ENCODE results near the gene COPS7A. TPM values are rescaled to one million over a fixed set of nuclear protein-coding genes. Genes with fewer than 3 reads are reported as not detected.

The COPS7A gene
- polyA plus RNA-seq, 3 donors from 2014 or later = 34.1 to 62.1 (median 45.6) TPM

GRCh38 chr12:6748761-6749160 lies 24.9 kb downstream of the COPS7A start:
- no peak for DNase-seq
- peaks cover 5 to 9% (median 7%) of the 10 kb centered on the region in 3 donors for H3K27me3 Mint-ChIP-seq (ENCODE audit: low read depth in 3 of 3)
- H3K4me1 Mint-ChIP-seq = peaks cover 22 to 25% of the 10 kb centered on the region in 2 donors
- H3K4me3 Mint-ChIP-seq = no peak overlapping the region
- peak overlapping the region in 1 of 6 donors; percentile 9 for H3K27ac Mint-ChIP-seq
- H3K9me3 Mint-ChIP-seq = no peaks in the 10 kb centered on the region
- H3K36me3 Mint-ChIP-seq = peaks cover 21 to 34% (median 22%) of the 10 kb centered on the region in 3 donors

- H3K4me1 Mint-ChIP-seq = peaks cover 22 to 24% of the 10 kb centered on the region in 2 donors
- H3K27me3 Mint-ChIP-seq (ENCODE audit: low read depth in 3 of 3) = peaks cover 5 to 13% (median 7%) of the 10 kb centered on the region in 3 donors
- no peak for DNase-seq
- peak overlapping the region in 2 of 6 donors; percentile 53 to 58 for H3K27ac Mint-ChIP-seq
- H3K9me3 Mint-ChIP-seq = no peaks in the 10 kb centered on the region
- H3K36me3 Mint-ChIP-seq = peaks cover 21 to 30% (median 22%) of the 10 kb centered on the region in 3 donors
- H3K4me3 Mint-ChIP-seq = peak overlapping the region in 2 of 5 donors; percentile 32 to 56
Measured at GRCh38 chr12:6750506-6750905, 26.7 kb downstream of the COPS7A start.

GRCh38 chr12:6751767-6752166 lies 27.9 kb downstream of the COPS7A start:
- peaks cover 22 to 24% of the 10 kb centered on the region in 2 donors for H3K4me1 Mint-ChIP-seq
- peak overlapping the region; percentile 92 to 96 (median 94) for H3K27ac Mint-ChIP-seq
- H3K4me3 Mint-ChIP-seq = peak overlapping the region; percentile 93 to 97 (median 95)
- H3K36me3 Mint-ChIP-seq = peaks cover 21 to 27% (median 22%) of the 10 kb centered on the region in 3 donors
- no peak for DNase-seq
- H3K27me3 Mint-ChIP-seq (ENCODE audit: low read depth in 3 of 3) = peaks cover 4 to 13% (median 7%) of the 10 kb centered on the region in 3 donors
- no peaks in the 10 kb centered on the region for H3K9me3 Mint-ChIP-seq

DNA sequence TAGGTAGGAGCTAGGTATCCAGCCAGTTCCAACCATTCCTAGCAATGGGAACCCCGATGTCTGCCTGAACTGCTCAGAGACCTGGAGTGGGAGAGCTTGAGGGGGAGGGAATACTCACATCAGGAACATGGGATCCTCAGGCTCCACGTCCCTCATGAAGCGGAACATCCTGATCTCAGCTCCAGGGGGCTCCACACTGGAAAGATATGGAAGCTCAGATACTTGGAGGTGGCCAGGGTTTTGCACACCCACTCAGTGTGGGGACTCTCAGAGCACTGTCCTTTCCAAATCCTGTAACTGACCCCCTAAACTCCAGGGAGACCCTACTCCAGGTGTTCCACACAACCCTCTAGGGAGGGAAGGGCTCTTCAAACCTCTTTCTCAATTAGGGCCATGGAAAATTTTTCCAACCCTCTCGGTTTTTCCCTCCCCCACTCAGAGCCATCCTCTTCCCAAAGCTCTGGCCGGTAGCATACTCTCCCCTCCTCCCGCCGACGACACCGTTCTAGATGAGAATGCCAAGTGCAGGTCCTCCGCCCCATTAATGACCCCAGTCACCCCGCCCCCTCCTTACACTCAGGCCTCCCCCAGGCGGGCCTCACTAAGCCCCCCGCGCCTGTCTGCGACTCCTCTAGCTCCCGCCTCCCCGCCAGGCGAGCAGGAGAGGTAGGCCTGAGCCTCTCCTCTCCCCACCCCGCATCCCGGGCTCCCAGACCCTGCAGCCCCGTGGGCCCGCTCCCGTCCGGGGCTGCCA lies 28.5 kb downstream of the COPS7A start:
- no peak for DNase-seq
- peak overlapping the region; percentile 93 to 97 (median 95) for H3K4me3 Mint-ChIP-seq
- H3K36me3 Mint-ChIP-seq = peaks cover 16 to 24% (median 19%) of the 10 kb centered on the region in 3 donors
- H3K27me3 Mint-ChIP-seq (ENCODE audit: low read depth in 3 of 3) = peaks cover 4 to 13% (median 7%) of the 10 kb centered on the region in 3 donors
- H3K27ac Mint-ChIP-seq = peak overlapping the region; percentile 92 to 96 (median 94)
- peaks cover 22 to 24% of the 10 kb centered on the region in 2 donors for H3K4me1 Mint-ChIP-seq
- H3K9me3 Mint-ChIP-seq = no peaks in the 10 kb centered on the region

DNA sequence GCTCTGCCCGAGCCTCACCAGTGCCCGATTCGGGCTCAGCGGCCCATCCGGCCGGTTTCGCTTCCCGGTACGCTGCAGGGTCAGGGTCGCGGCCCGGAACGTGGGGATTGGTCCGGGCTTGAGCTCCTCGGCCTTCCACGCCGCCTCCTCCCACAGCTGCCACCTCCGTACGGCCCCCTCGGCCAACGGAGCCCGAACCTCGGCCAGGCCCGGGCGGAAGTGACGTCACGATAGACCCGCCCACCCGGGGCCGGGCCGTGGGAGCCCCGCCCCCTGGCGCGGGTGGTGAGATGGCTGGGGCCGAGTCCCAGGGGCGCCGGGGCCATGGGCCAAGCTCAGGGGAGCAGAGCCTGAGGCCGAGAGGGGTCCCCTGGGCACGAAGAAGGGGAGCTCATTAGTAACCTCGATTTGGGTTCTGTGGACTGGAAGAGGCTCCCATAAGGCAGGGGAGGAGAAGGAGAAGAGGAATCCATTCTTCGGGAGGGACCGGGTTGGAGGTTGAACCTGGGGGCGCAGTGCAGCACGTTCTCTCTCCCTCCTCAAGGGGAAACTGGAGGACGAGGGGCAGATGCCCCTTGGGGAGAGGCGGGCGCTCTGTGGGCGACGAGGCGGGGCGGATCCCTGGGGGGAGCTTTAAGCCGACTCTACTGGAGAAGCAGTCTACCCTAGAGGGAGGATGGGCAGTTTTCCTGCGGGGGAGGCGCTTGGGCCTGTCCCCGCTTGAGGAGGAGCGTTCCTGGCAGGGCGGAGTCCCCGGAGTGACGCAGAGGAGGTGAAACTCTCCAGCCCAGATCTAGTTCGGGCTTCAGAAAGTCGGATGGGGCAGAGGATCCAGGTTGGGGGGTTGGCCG lies 29.3 kb downstream of the COPS7A start, which contains the start of gene MLF2:
Gene MLF2, minus strand, starts transcription at position 221 of the 851 bp plus-strand sequence. CDS start 807 bp downstream, outside the sequence.
- Mint-ChIP-seq H3K4me3 (peak within 1 kb of the TSS; percentile 93 to 97 (median 95)), H3K27me3 (ENCODE audit: low read depth in 3 of 3) (peaks cover 4 to 12% (median 7%) of the 10 kb centered on the region in 3 donors), H3K9me3 (no peaks in the 10 kb centered on the region), H3K4me1 (peaks cover 22 to 24% of the 10 kb centered on the region in 2 donors), H3K36me3 (peaks cover 8 to 16% (median 11%) of the 10 kb centered on the region in 3 donors), H3K27ac (peak within 1 kb of the TSS; percentile 95 to 99 (median 97))
- DNase-seq = peak; percentile 95 to 97 (median 96)

DNA sequence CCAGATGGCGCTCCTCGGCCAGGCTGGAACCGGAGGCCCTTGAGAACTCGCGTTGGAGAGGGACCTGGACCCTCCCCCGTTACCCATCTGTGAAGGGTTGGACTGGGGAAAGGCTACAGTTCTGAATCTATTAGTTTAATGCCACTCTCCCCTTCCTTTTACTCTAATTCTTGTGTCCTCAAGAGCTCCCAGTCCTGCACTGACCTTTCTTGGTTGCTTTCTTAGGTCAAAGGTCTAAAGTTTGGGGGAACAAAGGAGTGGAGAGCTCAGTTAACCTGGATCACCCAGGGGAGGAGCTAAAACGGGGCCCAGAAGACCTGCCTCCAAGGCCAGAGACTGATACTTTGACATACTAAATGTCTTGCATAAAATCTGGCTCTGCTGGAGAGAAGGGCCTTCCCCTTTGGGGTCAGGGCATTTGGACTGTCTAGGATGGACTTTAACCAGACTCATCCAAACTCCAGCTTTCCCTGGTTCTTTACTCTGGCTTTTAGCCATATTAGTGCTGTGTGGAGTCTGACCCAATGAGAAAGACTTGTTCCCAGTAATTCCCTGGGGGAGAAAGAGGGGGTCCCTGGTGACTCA lies 30.0 kb downstream of the COPS7A start:
- H3K9me3 Mint-ChIP-seq = no peaks in the 10 kb centered on the region
- peak overlapping the region; percentile 93 to 97 (median 95) for H3K4me3 Mint-ChIP-seq
- peak overlapping the region; percentile 95 to 99 (median 97) for H3K27ac Mint-ChIP-seq
- peaks cover 4 to 11% (median 8%) of the 10 kb centered on the region in 3 donors for H3K36me3 Mint-ChIP-seq
- H3K27me3 Mint-ChIP-seq (ENCODE audit: low read depth in 3 of 3) = peaks cover 4 to 11% (median 5%) of the 10 kb centered on the region in 3 donors
- H3K4me1 Mint-ChIP-seq = peaks cover 22 to 24% of the 10 kb centered on the region in 2 donors
- no peak for DNase-seq

DNA sequence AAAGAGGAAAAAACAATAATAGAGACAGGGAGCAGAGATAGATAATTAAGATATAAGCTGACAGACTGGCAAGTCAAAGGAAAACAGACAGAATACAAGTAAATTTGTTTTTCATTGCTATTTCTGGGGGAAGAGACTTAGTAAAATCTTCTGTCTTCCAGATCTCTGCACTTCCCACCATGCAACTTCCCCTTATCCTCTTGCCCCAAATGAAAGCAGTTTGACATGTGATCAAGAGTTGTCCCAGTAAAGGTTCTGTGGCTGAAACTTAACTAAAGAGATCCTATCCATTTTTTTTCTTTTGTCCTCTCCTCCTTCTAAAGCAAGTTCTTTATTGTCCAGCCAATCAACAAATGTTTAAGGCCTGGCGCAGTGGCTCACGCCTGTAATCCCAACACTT lies 30.6 kb downstream of the COPS7A start:
- H3K9me3 Mint-ChIP-seq = no peaks in the 10 kb centered on the region
- peak overlapping the region in 2 of 5 donors; percentile 9 to 51 for H3K4me3 Mint-ChIP-seq
- H3K36me3 Mint-ChIP-seq = peaks cover 4 to 7% (median 4%) of the 10 kb centered on the region in 3 donors
- peaks cover 22 to 24% of the 10 kb centered on the region in 2 donors for H3K4me1 Mint-ChIP-seq
- peak overlapping the region in 5 of 6 donors; percentile 2 to 99 (median 96) for H3K27ac Mint-ChIP-seq
- no peak for DNase-seq
- peaks cover 4 to 11% (median 7%) of the 10 kb centered on the region in 3 donors for H3K27me3 Mint-ChIP-seq (ENCODE audit: low read depth in 3 of 3)

DNA sequence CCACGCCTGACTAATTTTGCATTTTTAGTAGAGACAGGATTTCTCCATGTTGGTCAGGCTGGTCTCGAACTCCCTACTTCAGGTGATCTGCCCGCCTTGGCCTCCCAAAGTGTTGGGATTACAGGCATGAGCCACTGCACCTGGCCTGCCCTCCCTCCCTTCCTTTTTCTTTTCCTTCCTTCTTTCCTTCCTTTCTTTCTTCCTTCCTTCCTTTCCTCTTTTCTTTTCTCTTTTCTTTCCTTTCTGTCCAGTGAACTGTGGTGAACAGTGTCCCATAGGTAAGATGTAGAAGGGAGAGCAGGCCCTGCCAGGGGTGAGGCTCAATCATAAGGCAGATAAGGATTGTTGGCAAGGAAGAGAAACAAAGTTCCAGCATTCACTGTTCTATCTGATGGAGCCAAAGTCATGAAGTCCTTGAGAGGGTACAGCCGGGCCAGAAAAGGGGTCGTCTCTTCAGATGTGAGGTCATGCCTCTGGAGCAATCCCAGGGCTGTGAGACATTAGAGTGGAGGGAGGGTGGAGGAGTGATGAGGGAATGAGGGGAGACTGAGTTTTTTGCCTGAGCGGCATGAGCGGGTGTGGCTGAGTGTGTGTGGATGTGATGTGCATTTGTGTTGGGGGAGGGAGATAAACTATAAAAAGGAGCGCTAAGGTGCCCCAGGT lies 33.3 kb downstream of the COPS7A start:
- Mint-ChIP-seq H3K4me1 (peaks cover 11 to 13% of the 10 kb centered on the region in 2 donors), H3K9me3 (no peaks in the 10 kb centered on the region), H3K4me3 (no peak overlapping the region), H3K27me3 (ENCODE audit: low read depth in 3 of 3) (peaks cover 4 to 10% (median 7%) of the 10 kb centered on the region in 3 donors), H3K27ac (peak overlapping the region in 1 of 6 donors; percentile 42), H3K36me3 (no peaks in the 10 kb centered on the region)
- DNase-seq = no peak

DNA sequence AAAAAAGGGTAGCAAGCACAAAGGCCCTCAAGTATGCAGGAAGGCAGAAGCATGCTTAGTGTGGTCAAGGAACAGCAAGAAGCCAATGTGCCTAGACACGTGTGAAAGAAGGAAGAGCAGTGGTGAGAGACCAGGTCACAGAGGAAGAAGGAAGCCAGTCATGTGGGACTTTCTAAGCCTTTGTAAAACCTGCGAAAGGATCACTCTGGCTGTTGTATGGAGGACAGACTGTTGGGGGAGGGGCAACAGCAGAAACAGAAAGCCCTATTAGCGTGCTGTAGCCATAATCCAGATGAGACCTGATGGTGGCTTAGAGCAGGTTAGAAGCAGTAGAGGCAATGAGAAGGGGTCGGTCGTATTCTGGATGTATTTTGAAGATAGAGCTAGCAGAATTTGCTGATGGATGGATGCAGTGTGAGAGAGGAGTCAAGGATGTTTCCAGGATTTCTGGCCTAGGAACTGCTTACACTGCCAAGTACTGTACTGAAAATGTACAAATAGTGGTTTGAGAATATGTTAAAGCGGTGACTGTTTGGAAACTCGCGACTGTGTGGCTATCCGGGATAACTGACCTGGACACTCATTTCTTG lies 34.8 kb downstream of the COPS7A start:
- H3K9me3 Mint-ChIP-seq = no peaks in the 10 kb centered on the region
- DNase-seq = no peak
- H3K4me1 Mint-ChIP-seq = peaks cover 2 to 4% of the 10 kb centered on the region in 2 donors
- peaks cover 0 to 4% (median 3%) of the 10 kb centered on the region in 3 donors for H3K27me3 Mint-ChIP-seq (ENCODE audit: low read depth in 3 of 3)
- H3K4me3 Mint-ChIP-seq = no peak overlapping the region
- no peak overlapping the region for H3K27ac Mint-ChIP-seq
- no peaks in the 10 kb centered on the region for H3K36me3 Mint-ChIP-seq

- Mint-ChIP-seq H3K36me3 (no peaks in the 10 kb centered on the region), H3K4me3 (no peak overlapping the region), H3K9me3 (no peaks in the 10 kb centered on the region), H3K27ac (no peak overlapping the region), H3K27me3 (ENCODE audit: low read depth in 3 of 3) (peaks cover 3 to 10% (median 7%) of the 10 kb centered on the region in 3 donors), H3K4me1 (peaks cover 9 to 10% of the 10 kb centered on the region in 2 donors)
- DNase-seq = no peak
Measured at GRCh38 chr12:6759741-6760140, 35.9 kb downstream of the COPS7A start.

DNA sequence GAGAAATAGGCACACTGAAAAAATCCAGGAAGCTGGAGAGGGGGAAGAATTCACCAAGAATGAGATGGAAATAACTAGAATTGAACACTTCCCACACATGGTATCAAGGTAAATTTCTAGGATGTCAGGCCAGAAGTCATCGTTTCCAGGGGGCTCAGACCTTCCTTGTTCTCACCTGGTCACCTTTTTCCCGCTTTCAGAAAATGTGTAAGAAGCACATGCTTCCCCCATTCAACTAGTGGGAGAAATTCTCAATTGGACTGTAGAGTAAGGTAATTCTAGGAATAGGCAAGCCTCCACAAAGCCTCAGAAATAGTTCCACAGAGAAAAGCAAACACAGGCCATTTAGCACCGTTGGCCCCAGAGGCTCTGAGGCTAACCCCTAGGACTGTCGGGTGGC lies 39.5 kb downstream of the COPS7A start:
- H3K4me1 Mint-ChIP-seq = peaks cover 26 to 31% of the 10 kb centered on the region in 2 donors
- H3K36me3 Mint-ChIP-seq = no peaks in the 10 kb centered on the region
- peaks cover 9 to 15% (median 14%) of the 10 kb centered on the region in 3 donors for H3K27me3 Mint-ChIP-seq (ENCODE audit: low read depth in 3 of 3)
- peak overlapping the region in 1 of 5 donors; percentile 13 for H3K4me3 Mint-ChIP-seq
- no peak overlapping the region for H3K27ac Mint-ChIP-seq
- no peaks in the 10 kb centered on the region for H3K9me3 Mint-ChIP-seq
- no peak for DNase-seq

DNA sequence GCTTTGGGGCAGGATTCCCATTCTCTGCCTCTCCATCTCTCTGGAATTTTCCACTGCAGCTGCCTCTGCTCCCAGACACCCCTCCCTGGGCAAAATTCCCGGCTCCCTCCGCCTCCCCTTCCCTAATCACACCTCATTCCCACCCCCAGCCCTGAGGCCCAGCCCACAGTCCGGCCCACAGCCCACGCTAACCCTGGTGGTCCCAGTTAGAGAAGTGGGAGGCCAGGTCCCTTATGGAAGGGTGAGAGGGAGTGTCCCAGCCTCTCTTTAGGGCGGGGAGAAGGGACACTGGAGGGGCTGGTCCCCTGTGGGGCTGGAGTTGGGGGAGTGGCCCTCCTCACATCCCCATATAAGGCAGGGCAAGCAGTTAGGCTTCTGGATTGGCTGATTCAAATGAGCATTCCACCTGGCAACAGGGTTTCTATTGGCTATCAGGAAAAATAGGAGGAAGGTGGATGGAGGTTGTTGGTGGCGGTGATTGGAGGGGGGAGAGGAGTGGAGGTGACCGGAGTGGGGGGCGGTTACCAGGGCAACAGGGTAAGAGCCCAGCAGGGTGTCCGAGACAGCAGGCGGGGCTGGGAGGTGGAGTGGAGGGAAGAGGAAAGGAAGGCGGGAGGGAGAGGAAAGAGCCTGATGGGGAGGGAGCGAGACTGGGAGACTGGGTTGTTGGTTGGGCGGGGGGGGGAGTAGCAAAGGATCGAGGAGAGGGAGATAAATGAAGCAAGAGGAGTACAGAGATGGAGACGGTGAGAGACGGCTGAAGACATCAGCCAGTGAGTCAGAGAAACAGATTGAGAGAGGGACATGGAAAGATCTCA lies 40.4 kb downstream of the COPS7A start:
- Mint-ChIP-seq H3K9me3 (no peaks in the 10 kb centered on the region), H3K27ac (peak overlapping the region in 2 of 6 donors; percentile 53 to 60), H3K4me1 (peaks cover 26 to 31% of the 10 kb centered on the region in 2 donors), H3K27me3 (ENCODE audit: low read depth in 3 of 3) (peaks cover 13 to 16% (median 15%) of the 10 kb centered on the region in 3 donors), H3K4me3 (peak overlapping the region; percentile 42 to 84 (median 63)), H3K36me3 (no peaks in the 10 kb centered on the region)
- DNase-seq = peak; percentile 70 to 77 (median 71)
